A549 treated with AZD9567 at 1 μM for 4 hours (cell line): ENCODE measurements around the gene LIG1. TPM values are rescaled to one million over a fixed set of nuclear protein-coding genes. Genes with fewer than 3 reads are reported as not detected.

Experiments
- total RNA-seq: library from RNA; stranded (reverse); fragments of 200-300 nt; extraction: Qiagen RNA extraction; gene quantifications from 5 replicates; pipeline ENCODE4 v1.2.3, GENCODE V29; 2022; ENCODE audit not compliant: insufficient read depth

LIG1 gene
- 61.5 to 69.7 TPM (median 68.2 TPM) in 5 replicates for total RNA-seq

GRCh38 chr19:48169939-48170803 lies at the start of gene LIG1, which contains the start of gene ZSWIM9:
Gene LIG1 (minus strand): TSS chr19:48170344. CDS start chr19:48165566, 4,778 bp downstream.
Gene ZSWIM9 (plus strand): TSS chr19:48170680. CDS start chr19:48171803, 1,123 bp downstream.

GRCh38 chr19:48110350-48110966 lies 59.7 kb downstream of the LIG1 start, which contains the start of gene PLA2G4C:
Gene PLA2G4C (minus strand): TSS chr19:48110817. CDS start chr19:48106529, 4,288 bp downstream.

Other genes with a start within 250 kb of the LIG1 start
- not detected in 5 replicates for gene BSPH1, start 178.2 kb downstream of the LIG1 start, total RNA-seq
- gene ELSPBP1, start 175.7 kb downstream of the LIG1 start, total RNA-seq = not detected in 5 replicates
- not detected in 5 replicates for gene CABP5, start 126.3 kb downstream of the LIG1 start, total RNA-seq
- gene PLA2G4C, start 59.5 kb downstream of the LIG1 start, total RNA-seq = 9.2 to 26.8 TPM (median 12.6 TPM) in 5 replicates
- 4.5 to 7.5 TPM (median 7.4 TPM) in 5 replicates for gene ZSWIM9, start 336 bp upstream of the LIG1 start, total RNA-seq
- gene CARD8, start 85.6 kb upstream of the LIG1 start, total RNA-seq = 14.7 to 29.8 TPM (median 15.2 TPM) in 5 replicates
- gene ZNF114, start 99.7 kb upstream of the LIG1 start, total RNA-seq = 5.8 to 10.1 TPM (median 6.0 TPM) in 5 replicates
- 325 to 465 TPM (median 421 TPM) in 5 replicates for gene EMP3, start 155.2 kb upstream of the LIG1 start, total RNA-seq
- 1.8 to 5.3 TPM (median 3.8 TPM) in 5 replicates for gene TMEM143, start 193.6 kb upstream of the LIG1 start, total RNA-seq
- gene SYNGR4, start 194.0 kb upstream of the LIG1 start, total RNA-seq = 2.4 to 6.0 TPM (median 3.0 TPM) in 5 replicates
- 388 to 423 TPM (median 399 TPM) in 5 replicates for gene KDELR1, start 221.2 kb upstream of the LIG1 start, total RNA-seq
- 5.1 to 8.8 TPM (median 7.8 TPM) in 5 replicates for gene GRIN2D, start 223.3 kb upstream of the LIG1 start, total RNA-seq